ENCODE data around the gene C1GALT1C1. TPM values are rescaled to one million over a fixed set of nuclear protein-coding genes. Genes with fewer than 3 reads are reported as not detected.
"Not testable (repeated sequence)": the region's sequence is repeated elsewhere in the genome, so short reads cannot be mapped to it uniquely, and the experiment has no call there.

Gene C1GALT1C1
- total and polyA plus RNA-seq, 11 donors = 12.9 to 29.3 (median 18.5) TPM

DNA sequence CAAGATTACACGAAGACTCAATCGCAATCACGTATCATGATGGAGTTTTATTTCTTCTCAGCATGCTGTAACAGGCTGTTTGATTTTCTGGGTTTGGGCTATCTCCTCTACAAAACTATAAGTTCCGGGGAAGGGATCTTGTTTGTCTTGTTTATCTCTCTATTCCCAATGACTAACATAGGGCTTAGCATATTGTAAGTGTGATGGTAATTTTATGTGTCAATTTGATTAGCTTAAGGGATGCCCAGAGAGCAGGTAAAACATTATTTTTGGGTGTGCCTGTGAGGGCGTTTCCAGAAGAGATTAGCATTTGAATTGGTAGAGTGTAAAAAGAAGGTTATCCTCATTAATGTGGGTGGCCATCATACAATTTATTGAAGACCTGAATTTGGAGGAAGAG, 32.8 kb upstream of the C1GALT1C1 start:
- H3K4me3 ChIP-seq = no peak overlapping the region
- no peaks in the 10 kb centered on the region for H3K36me3 ChIP-seq
- H3K27me3 ChIP-seq = no peaks in the 10 kb centered on the region
- TF ChIP-seq, protein P1, sequence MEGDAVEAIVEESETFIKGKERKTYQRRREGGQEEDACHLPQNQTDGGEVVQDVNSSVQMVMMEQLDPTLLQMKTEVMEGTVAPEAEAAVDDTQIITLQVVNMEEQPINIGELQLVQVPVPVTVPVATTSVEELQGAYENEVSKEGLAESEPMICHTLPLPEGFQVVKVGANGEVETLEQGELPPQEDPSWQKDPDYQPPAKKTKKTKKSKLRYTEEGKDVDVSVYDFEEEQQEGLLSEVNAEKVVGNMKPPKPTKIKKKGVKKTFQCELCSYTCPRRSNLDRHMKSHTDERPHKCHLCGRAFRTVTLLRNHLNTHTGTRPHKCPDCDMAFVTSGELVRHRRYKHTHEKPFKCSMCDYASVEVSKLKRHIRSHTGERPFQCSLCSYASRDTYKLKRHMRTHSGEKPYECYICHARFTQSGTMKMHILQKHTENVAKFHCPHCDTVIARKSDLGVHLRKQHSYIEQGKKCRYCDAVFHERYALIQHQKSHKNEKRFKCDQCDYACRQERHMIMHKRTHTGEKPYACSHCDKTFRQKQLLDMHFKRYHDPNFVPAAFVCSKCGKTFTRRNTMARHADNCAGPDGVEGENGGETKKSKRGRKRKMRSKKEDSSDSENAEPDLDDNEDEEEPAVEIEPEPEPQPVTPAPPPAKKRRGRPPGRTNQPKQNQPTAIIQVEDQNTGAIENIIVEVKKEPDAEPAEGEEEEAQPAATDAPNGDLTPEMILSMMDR (IDR thresholded peaks at IDR 0.05) = no peak
- intact Hi-C loops (cut with DNase I) = loop anchor here in 5 of 10 donors (10.0 kb wide), 2 partner anchors 158 to 168 kb away; no protein-coding TSS in a partner anchor
- DNase-seq (no peak), ATAC-seq (no peak)
- no peaks in the 10 kb centered on the region for H3K4me1 ChIP-seq
- no peak overlapping the region for H3K27ac ChIP-seq
- no peaks in the 10 kb centered on the region for H3K9me3 ChIP-seq
- 75 to 81% (median 79%) methylated on average over 5 of the region's 5 CpGs for WGBS, 4 donors

DNA sequence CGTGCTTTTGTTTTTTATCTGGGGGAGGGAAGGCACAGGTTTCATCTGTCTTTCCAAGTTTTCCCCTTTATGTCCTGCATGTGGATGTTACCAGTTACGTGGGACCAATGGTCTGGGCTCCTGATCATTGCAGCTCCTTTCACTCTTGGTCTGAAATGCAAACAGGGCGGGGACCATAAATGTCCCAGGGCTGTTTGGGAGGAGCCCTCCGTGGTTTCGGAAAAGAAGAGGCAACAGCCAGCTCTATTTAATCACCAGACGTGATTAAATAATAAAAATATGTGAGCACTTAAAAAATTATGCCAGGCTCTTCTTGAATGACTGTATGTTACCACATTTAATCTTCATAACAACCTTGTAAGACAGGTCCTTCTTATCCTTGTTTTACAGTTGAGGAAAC, 30.8 kb upstream of the C1GALT1C1 start:
- ATAC-seq = no peak

DNA sequence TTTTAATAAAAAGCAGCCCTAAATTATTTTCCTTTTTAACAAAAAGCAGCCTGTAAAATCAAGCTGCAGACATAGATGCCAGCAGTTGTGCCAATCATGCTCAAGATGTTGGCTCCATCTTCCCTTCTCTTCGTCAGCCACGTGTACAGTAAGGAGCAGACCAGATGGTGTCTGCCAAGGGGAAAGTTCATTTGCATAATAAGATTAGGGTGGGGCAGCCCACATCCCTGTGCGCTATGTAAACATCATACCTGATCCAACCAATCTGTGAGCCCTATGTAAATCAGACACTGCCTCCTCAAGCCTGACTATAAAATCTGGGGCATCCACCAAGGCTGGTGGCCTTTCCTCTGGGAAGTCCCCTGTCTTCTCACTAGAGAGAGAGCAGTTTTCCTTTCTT, 23.1 kb upstream of the C1GALT1C1 start:
- intact Hi-C loops (cut with DNase I) = no loop called here
- WGBS, 4 donors = 42 to 61% (median 47%) methylated on average over 3 of the region's 3 CpGs
- Histone ChIP-seq H3K27me3 (peaks cover 0 to 11% (median 0%) of the 10 kb centered on the region in 9 donors), H3K4me1 (no peaks in the 10 kb centered on the region), H3K9me3 (peaks cover 0 to 7% (median 0%) of the 10 kb centered on the region in 12 donors), H3K27ac (no peak overlapping the region), H3K36me3 (no peaks in the 10 kb centered on the region), H3K4me3 (no peak overlapping the region)
- TF ChIP-seq, protein P1 (IDR thresholded peaks at IDR 0.05) = no peak
- no peak for TF ChIP-seq POLR2A (IDR thresholded peaks at IDR 0.05)
- no peak for ATAC-seq
- no peak for DNase-seq

More for the DNA sequence above, 30.8 kb upstream of the C1GALT1C1 start:
- no peaks in the 10 kb centered on the region for H3K4me1 ChIP-seq
- DNase-seq = no peak
- H3K27ac ChIP-seq = no peak overlapping the region
- no peaks in the 10 kb centered on the region for H3K27me3 ChIP-seq
- H3K9me3 ChIP-seq = no peaks in the 10 kb centered on the region
- H3K36me3 ChIP-seq = no peaks in the 10 kb centered on the region
- TF ChIP-seq, protein P1 (IDR thresholded peaks at IDR 0.05) = no peak
- TF ChIP-seq POLR2A (IDR thresholded peaks at IDR 0.05) = no peak
- no peak overlapping the region for H3K4me3 ChIP-seq
- 51 to 75% (median 58%) methylated on average over 6 of the region's 6 CpGs for WGBS, 4 donors
- intact Hi-C loops (cut with DNase I) = loop anchor here in 5 of 10 donors (10.0 kb wide), 2 partner anchors 156 to 166 kb away; no protein-coding TSS in a partner anchor

DNA sequence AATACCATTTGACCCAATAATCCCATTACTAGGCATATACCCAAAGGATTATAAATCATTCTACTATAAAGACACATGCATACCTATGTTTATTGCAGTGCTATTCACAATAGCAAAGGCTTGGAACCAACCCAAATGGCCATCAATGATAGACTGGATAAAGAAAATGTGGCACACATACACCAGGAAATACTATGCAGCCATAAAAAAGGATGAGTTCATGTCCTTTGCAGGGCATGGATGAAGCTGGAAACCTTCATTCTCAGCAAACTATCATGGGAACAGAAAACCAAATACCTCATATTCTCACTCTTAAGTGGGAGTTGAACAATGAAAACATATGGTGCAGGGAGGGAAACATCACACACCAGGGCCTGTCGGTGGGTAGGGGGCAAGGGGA, 22.4 kb upstream of the C1GALT1C1 start:
- H3K9me3 ChIP-seq; ATAC-seq; H3K4me3 ChIP-seq; H3K36me3 ChIP-seq; H3K27ac ChIP-seq; DNase-seq; H3K4me1 ChIP-seq; intact Hi-C loops (cut with DNase I): not testable (repeated sequence)
- 77 to 100% (median 91%) methylated on average over 1 of the region's 1 CpG for WGBS, 4 donors
- peaks cover 0 to 11% (median 0%) of the 10 kb centered on the region in 9 donors for H3K27me3 ChIP-seq

DNA sequence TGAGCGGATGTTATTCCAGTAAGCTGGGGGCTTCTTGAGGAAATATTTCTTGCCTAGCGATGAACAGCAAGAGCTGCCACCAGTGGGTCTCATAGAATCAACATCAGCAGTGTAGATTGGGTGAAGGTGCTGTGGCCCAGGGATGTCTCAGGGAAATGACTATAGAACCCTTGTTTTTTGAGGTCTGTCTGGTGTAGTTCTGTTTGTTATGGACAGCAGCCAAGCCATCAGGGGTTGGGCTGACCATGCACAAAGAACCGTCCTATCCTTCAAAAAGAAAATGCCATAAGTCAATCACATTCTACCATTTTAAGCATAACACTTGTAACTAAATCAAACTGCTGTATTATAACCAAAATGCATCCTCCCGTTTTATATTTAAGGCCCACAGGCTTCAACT, 17.3 kb upstream of the C1GALT1C1 start:
- ATAC-seq (no peak), DNase-seq (no peak)
- Histone ChIP-seq H3K4me3 (no peak overlapping the region), H3K36me3 (no peaks in the 10 kb centered on the region), H3K9me3 (peaks cover 0 to 7% (median 0%) of the 10 kb centered on the region in 12 donors), H3K27me3 (peaks cover 0 to 11% (median 0%) of the 10 kb centered on the region in 9 donors), H3K4me1 (no peaks in the 10 kb centered on the region), H3K27ac (no peak overlapping the region)
- TF ChIP-seq, protein P1 (IDR thresholded peaks at IDR 0.05) = no peak
- no peak for TF ChIP-seq POLR2A (IDR thresholded peaks at IDR 0.05)
- WGBS, 4 donors = 56 to 81% (median 70%) methylated on average over 4 of the region's 4 CpGs
- intact Hi-C loops (cut with DNase I) = no loop called here
